Testis (tissue), 2 donors: ENCODE data around the gene RIC3.

Experiments
- CTCF ChIP-seq, 3 experiments: fragments of 450-650 bp in 2 of 3; fragments of 200-600 bp in 1 of 3; sonication (generic) in 1 of 3; IDR thresholded peaks; one replicate each; pipeline ENCODE4 v1.5.1; 2016 to 2019; ENCODE audit warnings: antibody characterized with exemption in 3 of 3, mild to moderate bottlenecking in 2 of 3, moderate library complexity in 1 of 3
- POLR2A ChIP-seq: fragments of 450-650 bp; IDR thresholded peaks from one replicate; pipeline ENCODE4 v1.6.1; 2017; ENCODE audit warnings: antibody characterized with exemption, mild to moderate bottlenecking, moderate library complexity

- TF ChIP-seq POLR2A (no peak), CTCF (IDR thresholded peaks at IDR 0.05) (peak; percentile 26 to 75 (median 63))
Measured at GRCh38 chr11:8099291-8099899, 69.4 kb downstream of the RIC3 start.
